GM21723 (cell line): ENCODE measurements around the gene XYLT1.

Experiments used
- ATAC-seq: cut with Tn5 transposase; IDR thresholded peaks from one replicate; pipeline ENCODE4 v1.9.1; 2021; ENCODE audit warnings: mild to moderate bottlenecking, moderate library complexity; ENCODE audit not compliant: unreplicated experiment

Gene XYLT1

GRCh38 chr16:17076092-17076754 is 394.5 kb downstream of the XYLT1 start:
- no peak for ATAC-seq

GRCh38 chr16:17072104-17072503 is 398.7 kb downstream of the XYLT1 start:
- ATAC-seq, result no peak

- peak; percentile 80 for ATAC-seq
Measured at GRCh38 chr16:17070882-17071592, 399.7 kb downstream of the XYLT1 start.

DNA sequence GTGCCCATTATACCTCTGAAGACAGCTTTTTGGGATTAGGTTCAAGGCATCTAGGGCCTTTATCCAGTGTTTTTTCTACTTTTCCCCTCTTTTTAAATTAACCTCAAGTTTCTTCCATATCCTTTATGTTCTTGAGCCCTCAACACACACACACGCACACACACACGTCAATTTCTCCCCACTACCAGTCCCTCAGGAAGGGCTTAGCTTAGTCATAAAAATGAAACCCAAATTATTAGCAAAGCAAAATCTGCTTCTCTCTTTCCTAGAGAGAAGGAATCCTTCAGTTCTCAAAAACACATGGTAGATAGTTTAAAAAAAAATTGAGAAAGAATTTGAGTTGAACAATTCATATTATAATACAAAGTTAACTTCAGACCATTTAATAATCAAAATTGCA is 401.1 kb downstream of the XYLT1 start:
- ATAC-seq, result no peak

DNA sequence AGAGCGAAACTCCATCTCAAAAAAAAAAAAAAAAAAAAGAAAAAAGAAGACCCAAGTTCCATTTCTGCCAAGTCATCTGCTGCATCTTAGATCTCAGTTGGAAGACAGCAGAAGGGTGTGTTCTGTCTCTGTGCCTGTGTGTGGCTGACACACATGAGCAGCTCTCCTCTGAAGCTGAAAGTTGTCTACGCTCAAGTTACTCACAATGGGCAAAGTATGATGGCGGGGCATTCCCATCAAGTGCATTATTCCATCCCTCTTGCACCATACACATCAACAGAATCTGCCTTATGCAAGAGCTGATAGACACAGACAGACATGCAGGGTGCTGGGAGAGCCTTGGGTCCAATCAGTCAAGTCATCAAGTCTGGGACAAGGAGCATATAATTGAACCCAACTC is 402.2 kb downstream of the XYLT1 start:
- ATAC-seq, result no peak

DNA sequence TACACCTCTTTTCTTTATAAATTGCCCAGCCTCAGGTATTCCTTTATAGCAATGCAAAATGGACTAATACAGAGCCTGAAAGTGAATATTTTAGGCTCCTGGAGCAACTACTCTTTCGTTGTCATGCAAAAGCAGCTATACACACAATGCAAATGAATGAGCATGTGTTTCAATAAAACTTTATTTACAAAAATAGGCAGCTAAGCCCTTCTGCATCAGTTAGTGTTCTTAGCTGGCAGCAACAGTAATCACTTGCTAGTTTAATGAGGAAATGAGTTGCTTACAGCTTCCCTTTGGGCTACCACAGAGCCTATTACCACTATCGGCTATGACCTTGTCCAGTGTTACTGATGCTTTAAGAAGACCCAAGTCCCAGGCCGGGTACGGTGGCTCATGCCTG is 402.9 kb downstream of the XYLT1 start:
- ATAC-seq, result no peak

DNA sequence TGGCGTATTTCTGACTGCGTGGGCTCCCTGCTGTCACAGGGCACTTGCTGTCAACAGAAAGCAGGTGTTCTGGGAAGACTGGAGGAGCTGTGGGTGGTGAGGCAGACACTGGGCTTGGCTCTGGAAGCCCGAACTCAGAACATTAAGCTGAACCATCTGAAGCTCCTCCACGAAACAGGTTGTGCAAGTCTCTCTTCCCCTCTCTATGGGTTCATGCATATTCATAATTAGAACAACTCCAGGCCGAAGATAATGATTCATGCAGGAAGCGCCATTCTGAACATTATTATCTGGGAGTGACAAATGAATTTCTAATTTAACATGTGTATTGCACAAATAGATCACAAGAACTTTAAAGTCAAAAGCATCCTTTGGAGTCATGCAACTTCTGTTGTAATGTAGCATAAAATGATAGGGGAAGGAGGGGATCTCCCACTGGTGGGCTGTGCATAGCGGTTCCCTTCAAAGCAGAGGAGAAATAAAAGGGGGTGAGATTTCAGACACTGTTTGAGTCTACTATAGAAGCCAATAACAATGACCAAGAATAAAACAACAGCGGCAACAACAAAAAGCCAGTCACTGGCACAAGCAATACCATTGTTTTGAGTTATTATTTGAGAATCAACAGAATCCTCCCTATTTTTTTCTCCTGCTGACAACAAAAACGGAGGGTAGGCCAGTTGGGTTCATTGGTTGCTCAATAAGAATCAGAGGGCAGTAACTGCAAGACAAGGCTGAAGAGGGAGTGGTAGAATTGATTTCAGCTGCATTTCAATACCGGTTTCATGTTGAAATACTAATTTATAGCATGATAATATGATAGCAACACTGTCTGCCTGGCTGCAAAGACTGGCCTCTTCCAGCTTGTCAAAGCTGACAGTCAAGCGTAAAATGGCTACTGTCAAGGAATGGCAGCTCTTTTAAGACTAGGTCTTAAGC is 407.3 kb downstream of the XYLT1 start:
- ATAC-seq, result no peak

GRCh38 chr16:17062676-17063075 is 408.1 kb downstream of the XYLT1 start:
- no peak for ATAC-seq

GRCh38 chr16:17061326-17061725 is 409.4 kb downstream of the XYLT1 start:
- ATAC-seq, result no peak

GRCh38 chr16:17058471-17058870 is 412.3 kb downstream of the XYLT1 start:
- no peak for ATAC-seq

- no peak for ATAC-seq
Measured at GRCh38 chr16:17056666-17057065, 414.1 kb downstream of the XYLT1 start.

- no peak for ATAC-seq
Measured at GRCh38 chr16:17053536-17054160, 417.1 kb downstream of the XYLT1 start.
